ENCODE measurements around the gene RBM43.
A peak's percentile ranks its signal among the peaks of the same experiment; 100 is the strongest.

The RBM43 gene

DNA sequence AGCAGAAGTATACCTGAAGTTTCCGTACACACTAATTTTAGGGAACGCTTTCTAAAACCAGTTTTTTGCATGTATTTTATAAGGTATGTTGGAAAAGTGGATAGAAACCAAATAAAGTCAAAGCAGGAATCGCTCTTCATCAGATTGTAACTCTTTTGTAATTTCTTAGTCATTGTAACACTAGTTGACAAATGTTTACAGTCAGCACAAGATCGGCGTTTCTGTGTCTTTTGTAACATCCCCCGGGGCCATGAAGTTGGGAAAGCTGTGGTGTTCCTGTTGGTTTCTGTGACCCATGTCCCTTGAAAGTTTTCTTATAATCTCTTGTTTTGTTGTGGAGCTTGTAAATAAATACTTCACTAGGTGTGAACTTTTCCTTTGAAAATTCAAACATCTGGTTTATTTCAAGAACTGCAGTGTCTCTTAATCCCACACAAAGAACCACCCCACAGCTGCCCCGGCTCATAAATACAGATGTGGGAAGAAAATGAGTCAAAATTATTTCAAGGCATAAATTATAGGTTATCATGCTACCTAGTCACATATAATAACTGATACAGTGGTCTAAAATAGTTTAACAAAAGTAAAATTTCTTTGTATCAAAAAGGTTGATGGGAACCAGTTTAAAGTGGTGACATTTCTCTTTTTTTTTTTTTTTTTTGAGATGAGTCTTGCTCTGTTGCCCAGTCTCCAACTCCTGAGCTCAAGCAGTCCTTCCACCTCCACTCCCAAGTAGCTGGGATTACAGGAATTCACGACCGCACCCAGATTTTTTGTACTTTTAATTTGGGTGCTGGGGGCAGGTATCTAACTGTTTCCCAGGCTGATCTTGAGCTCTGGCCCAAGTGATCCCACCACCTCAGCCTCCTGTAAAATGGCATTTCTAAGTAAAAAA is 28.6 kb upstream of the RBM43 start:
- Mint-ChIP-seq H3K36me3 (ENCODE audit: insufficient read depth) (peaks cover 18% of the 10 kb centered on the region), H3K27ac (ENCODE audit: low read depth) (peak overlapping the region; percentile 95), H3K9me3 (peaks cover 5% of the 10 kb centered on the region), H3K27me3 (no peaks in the 10 kb centered on the region), H3K4me3 (peak overlapping the region; percentile 87), H3K4me1 (peaks cover 33% of the 10 kb centered on the region)
- ATAC-seq (replicated peaks; ENCODE audit: extremely low read depth, poor library complexity, severe bottlenecking), result peak; percentile 5
- no peak for DNase-seq (ENCODE audit: low spot score in 2 of 2)

DNA sequence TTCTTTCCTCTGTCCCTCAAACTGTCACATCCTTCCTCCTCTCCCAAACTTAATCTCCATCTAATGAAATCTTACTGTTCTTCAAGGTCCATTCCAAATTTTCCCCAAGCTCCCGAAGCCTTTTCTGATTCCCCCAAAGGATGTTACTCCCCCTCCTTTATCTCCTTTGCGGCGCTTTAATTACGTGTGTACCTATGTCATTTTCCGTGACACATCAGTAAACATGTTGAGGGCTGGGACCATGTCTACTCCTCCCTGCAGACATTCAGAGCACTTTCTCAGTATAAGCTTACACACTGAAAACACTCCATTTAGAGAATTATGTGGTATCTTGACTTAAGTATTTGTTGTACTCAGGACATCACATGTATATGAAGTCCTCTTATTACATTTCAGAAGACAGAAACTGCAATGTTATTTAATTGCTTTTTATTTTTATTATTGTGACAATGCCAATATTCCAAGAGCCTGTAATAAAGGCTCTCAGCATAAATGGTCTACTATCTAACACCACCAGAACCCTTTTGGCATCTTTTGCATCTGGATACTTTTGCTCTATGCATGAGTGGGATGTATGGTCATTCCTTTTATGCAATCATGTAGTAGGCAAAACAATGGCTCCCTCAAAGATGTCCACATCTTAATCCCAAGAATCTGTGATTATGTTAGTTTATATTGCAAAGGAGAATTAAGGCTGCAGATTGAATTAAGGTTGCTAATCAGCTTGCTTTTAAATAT is 26.0 kb upstream of the RBM43 start:
- DNase-seq (ENCODE audit: low spot score in 2 of 2), result no peak
- ATAC-seq (replicated peaks; ENCODE audit: extremely low read depth, poor library complexity, severe bottlenecking), result no peak
- Mint-ChIP-seq H3K4me3 (peak overlapping the region; percentile 87), H3K4me1 (peaks cover 38% of the 10 kb centered on the region), H3K27me3 (no peaks in the 10 kb centered on the region), H3K27ac (ENCODE audit: low read depth) (peak overlapping the region; percentile 95), H3K9me3 (peaks cover 5% of the 10 kb centered on the region), H3K36me3 (ENCODE audit: insufficient read depth) (peaks cover 24% of the 10 kb centered on the region)

DNA sequence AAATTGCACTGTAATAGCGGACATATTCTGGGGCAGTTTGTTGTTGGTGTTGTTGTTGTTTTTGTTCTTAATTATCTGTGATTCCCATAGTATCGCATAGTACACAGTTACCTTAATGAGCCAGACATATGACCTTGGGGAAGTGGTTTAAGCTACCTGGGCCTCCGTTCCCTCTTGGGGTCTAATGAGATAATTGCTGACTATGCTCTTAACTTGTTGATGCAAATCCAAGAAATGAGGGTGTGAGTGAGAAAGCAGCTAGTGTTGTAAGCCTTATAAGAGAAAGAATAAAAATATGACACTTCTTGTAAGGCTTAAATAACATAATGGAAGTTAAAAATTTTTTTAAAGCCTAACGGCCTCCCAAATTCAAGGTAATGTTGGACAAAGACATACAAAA is 20.7 kb upstream of the RBM43 start:
- H3K9me3 Mint-ChIP-seq, result no peaks in the 10 kb centered on the region
- no peak overlapping the region for H3K27ac Mint-ChIP-seq (ENCODE audit: low read depth)
- H3K36me3 Mint-ChIP-seq (ENCODE audit: insufficient read depth), result peaks cover 47% of the 10 kb centered on the region

DNA sequence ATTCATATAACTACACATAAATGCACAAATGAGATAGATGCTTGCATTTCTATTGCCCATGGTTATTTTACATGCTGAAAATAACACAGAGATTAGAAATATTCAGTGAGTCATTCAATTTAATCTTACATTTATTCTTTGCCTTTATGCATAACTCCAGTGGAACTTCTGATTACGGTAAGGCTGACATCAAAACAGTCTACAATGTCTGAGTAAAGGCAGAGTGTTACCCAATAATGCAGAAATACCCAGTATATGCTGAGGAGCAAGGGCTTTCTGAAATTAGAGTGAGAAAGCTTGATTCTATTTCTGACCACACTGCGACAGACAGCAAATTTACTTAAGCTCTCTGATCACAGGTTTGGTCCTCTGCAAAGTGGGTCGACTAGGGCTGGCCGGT is 18.6 kb upstream of the RBM43 start:
- no peak overlapping the region for H3K4me3 Mint-ChIP-seq
- ATAC-seq (replicated peaks; ENCODE audit: extremely low read depth, poor library complexity, severe bottlenecking) (no peak), DNase-seq (ENCODE audit: low spot score in 2 of 2) (no peak)
- no peak overlapping the region for H3K27ac Mint-ChIP-seq (ENCODE audit: low read depth)
- peaks cover 6% of the 10 kb centered on the region for H3K4me1 Mint-ChIP-seq
- H3K36me3 Mint-ChIP-seq (ENCODE audit: insufficient read depth), result peaks cover 64% of the 10 kb centered on the region
- H3K27me3 Mint-ChIP-seq, result no peaks in the 10 kb centered on the region
- H3K9me3 Mint-ChIP-seq, result no peaks in the 10 kb centered on the region

More for the DNA sequence above, 20.7 kb upstream of the RBM43 start:
- peaks cover 27% of the 10 kb centered on the region for H3K4me1 Mint-ChIP-seq
- DNase-seq (ENCODE audit: low spot score in 2 of 2) (no peak), ATAC-seq (replicated peaks; ENCODE audit: extremely low read depth, poor library complexity, severe bottlenecking) (no peak)
- no peak overlapping the region for H3K4me3 Mint-ChIP-seq
- H3K27me3 Mint-ChIP-seq, result no peaks in the 10 kb centered on the region

DNA sequence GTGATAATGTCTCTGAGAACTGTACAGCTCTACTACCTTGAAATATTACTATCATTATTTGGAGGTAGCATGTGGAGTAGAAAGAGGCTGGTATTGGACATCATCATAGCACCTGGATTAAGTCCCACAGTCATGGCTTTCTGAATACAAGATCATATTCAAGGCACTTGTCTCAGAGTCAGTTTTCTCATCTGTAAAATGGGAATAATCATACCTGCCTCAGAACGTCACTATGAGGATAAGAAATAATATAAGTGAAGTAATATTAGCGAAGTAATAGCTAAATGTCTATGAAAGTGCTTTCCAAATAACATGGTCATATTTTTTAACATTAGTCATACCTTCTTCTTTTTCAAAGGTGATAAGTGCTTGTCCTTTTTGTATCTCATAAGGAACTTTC is 16.8 kb upstream of the RBM43 start:
- Mint-ChIP-seq H3K27me3 (no peaks in the 10 kb centered on the region), H3K27ac (ENCODE audit: low read depth) (no peak overlapping the region), H3K4me1 (no peaks in the 10 kb centered on the region), H3K4me3 (no peak overlapping the region), H3K9me3 (no peaks in the 10 kb centered on the region), H3K36me3 (ENCODE audit: insufficient read depth) (peaks cover 76% of the 10 kb centered on the region)
- ATAC-seq (replicated peaks; ENCODE audit: extremely low read depth, poor library complexity, severe bottlenecking) (no peak), DNase-seq (ENCODE audit: low spot score in 2 of 2) (no peak)

DNA sequence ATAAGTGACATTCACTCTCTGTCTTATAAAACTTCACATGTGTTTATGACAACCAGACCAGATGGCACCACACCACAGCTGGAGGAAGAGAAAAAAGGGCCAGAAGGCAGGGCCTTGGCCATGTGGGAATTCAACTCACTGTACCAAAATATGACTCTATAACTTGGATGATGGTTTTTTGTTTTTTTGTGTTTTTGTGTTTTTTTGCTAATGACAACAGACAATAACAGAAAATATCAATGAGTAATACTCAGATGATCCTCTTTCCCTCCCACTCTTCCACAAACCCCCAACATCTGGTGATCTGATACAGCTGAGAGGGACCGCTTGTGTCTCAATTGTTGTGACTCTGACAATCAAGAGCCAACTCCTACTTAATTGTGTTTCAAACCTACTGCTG is 15.4 kb upstream of the RBM43 start:
- ATAC-seq (replicated peaks; ENCODE audit: extremely low read depth, poor library complexity, severe bottlenecking) (no peak), DNase-seq (ENCODE audit: low spot score in 2 of 2) (no peak)
- Mint-ChIP-seq H3K27ac (ENCODE audit: low read depth) (no peak overlapping the region), H3K36me3 (ENCODE audit: insufficient read depth) (peaks cover 75% of the 10 kb centered on the region), H3K4me3 (no peak overlapping the region), H3K9me3 (no peaks in the 10 kb centered on the region), H3K27me3 (no peaks in the 10 kb centered on the region), H3K4me1 (no peaks in the 10 kb centered on the region)

DNA sequence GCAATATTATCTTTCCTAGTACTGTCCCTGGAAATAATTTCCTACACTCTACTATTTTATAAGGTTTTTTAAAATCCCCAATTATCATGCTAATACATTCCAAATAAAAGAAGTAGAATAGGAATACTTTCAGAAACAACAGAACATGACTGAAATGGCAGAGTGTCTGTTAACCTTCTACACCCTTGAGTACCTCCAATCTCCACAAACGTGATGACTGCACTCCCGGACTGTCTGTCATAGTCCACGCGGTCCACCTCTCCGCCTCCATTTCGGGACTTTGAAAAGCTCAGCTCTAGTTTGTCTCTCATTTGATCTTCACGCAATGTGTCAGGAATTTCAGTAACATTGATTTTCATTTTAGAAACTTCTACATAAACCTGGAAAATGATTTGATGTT is 13.6 kb upstream of the RBM43 start:
- peak overlapping the region; percentile 49 for H3K27ac Mint-ChIP-seq (ENCODE audit: low read depth)
- H3K4me3 Mint-ChIP-seq, result no peak overlapping the region
- DNase-seq (ENCODE audit: low spot score in 2 of 2) (no peak), ATAC-seq (replicated peaks; ENCODE audit: extremely low read depth, poor library complexity, severe bottlenecking) (no peak)
- H3K4me1 Mint-ChIP-seq, result no peaks in the 10 kb centered on the region
- H3K27me3 Mint-ChIP-seq, result no peaks in the 10 kb centered on the region
- H3K9me3 Mint-ChIP-seq, result no peaks in the 10 kb centered on the region
- H3K36me3 Mint-ChIP-seq (ENCODE audit: insufficient read depth), result peaks cover 66% of the 10 kb centered on the region

DNA sequence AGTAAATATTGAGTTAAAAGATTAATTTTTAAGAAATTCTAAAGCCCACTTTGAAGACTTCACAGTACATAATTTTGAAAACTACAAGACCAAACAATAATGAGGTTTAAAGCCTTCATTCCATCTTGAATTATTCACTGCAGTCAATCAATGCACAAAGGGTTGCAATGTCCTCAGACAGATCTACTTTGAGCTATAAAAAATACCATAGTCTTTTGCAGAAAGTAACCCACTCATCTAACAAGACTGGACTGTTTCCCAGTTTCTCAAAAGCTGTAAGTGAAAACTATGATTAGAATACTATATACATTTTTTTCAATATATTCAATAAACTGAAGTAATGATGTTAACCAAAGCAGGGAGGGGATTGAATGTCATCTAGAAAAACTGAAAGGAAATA is 10.2 kb upstream of the RBM43 start:
- Mint-ChIP-seq H3K9me3 (no peaks in the 10 kb centered on the region), H3K36me3 (ENCODE audit: insufficient read depth) (peaks cover 45% of the 10 kb centered on the region), H3K4me3 (no peak overlapping the region), H3K27ac (ENCODE audit: low read depth) (no peak overlapping the region), H3K4me1 (no peaks in the 10 kb centered on the region), H3K27me3 (no peaks in the 10 kb centered on the region)
- no peak for DNase-seq (ENCODE audit: low spot score in 2 of 2)
- no peak for ATAC-seq (replicated peaks; ENCODE audit: extremely low read depth, poor library complexity, severe bottlenecking)

DNA sequence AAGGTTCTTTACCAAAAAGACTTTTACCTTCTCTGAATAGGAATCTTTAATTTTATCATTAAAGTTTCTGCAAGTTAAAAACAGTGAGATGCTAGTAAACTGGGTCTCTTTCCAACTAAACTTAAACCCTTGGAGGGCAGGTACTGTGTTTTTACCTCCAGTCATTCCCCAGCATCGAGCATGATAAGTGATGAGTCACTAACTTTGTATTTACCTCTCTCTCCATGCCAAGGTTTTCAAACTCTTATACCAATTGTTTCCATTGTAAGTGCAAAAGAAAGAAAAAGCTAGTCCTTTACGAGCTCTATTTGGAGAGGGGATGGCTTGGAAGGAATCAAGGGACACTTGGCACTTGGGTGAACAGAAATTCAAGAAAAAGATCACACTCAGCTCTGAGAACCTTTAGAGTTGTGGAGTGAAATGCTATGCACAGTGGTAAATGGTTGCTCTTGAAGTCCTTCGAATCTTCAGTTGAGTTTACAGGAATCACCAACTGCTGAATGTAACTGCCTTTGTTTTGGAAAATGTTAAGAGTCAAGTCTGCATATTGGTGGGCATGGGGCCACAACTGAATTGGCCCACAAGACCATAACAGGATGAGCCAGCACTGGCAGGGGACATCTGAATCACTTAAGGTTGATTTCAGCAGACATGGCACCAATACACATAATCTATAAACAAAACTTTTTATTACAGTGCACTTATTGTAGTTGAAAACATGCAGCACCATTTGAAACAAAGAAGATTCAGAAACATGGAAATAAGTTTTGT is 8.3 kb upstream of the RBM43 start:
- DNase-seq (ENCODE audit: low spot score in 2 of 2) (no peak), ATAC-seq (replicated peaks; ENCODE audit: extremely low read depth, poor library complexity, severe bottlenecking) (no peak)
- Mint-ChIP-seq H3K4me1 (no peaks in the 10 kb centered on the region), H3K27me3 (no peaks in the 10 kb centered on the region), H3K36me3 (ENCODE audit: insufficient read depth) (peaks cover 31% of the 10 kb centered on the region), H3K9me3 (no peaks in the 10 kb centered on the region), H3K27ac (ENCODE audit: low read depth) (no peak overlapping the region), H3K4me3 (no peak overlapping the region)

DNA sequence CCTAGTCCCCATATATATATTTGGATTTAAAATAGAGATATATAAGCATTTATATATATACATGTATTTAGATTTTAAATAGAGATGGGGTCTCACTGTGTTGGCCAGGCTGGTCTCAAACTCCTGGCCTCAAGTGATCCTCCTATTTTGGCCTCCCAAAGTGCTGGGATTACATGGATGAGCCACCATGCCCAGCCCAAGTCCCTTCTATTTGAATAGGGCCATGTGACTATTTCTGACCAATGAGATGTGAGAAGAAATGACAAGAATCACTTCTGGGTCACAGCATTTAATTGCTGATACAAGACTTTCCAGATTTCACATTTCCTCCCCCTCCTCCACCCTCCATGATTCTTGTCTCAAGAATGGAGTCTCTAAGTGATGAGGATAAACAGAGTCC is 6.4 kb upstream of the RBM43 start:
- Mint-ChIP-seq H3K36me3 (ENCODE audit: insufficient read depth) (peaks cover 18% of the 10 kb centered on the region), H3K27me3 (no peaks in the 10 kb centered on the region), H3K4me3 (no peak overlapping the region), H3K9me3 (no peaks in the 10 kb centered on the region), H3K27ac (ENCODE audit: low read depth) (no peak overlapping the region), H3K4me1 (no peaks in the 10 kb centered on the region)
- DNase-seq (ENCODE audit: low spot score in 2 of 2) (no peak), ATAC-seq (replicated peaks; ENCODE audit: extremely low read depth, poor library complexity, severe bottlenecking) (no peak)

DNA sequence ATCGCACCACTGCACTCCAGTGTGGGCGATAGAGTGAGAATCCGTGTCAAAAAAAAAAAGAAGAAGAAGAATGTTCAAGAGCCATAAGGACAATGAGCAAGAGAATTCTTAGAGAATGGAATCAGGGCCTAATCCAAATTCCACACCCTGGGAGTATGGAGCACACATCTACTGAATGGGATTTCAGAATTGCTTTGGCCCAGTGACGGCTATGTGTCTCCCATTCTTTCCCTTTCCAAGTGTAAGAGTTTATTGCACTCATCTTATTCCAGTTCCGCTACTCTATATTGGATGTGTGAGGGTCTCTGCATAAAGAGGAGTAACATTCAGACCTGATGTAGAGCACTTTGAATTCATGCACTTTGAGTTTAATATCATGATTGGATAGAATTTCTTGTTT is 5.9 kb upstream of the RBM43 start:
- no peak overlapping the region for H3K27ac Mint-ChIP-seq (ENCODE audit: low read depth)

DNA sequence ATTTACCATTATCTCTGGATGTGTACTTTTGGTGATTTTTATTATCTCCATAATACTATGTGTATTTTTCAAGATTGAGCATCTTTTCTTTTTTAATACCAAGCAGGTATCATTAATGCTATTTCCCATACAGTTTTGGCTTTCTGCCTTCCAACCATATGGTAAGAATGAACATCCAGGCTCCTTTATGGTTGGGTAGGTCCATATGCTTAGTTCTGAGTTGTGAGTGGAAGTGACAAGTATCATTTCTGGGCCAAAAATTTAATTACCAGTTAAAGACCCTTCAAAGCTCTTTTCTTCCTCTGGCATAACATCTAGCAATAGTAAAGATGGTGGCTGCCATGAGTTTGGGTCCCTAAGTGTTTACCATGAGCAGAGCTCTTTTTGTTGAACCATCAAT is 4.3 kb upstream of the RBM43 start:
- no peak for DNase-seq (ENCODE audit: low spot score in 2 of 2)
- Mint-ChIP-seq H3K4me3 (no peak overlapping the region), H3K36me3 (ENCODE audit: insufficient read depth) (peaks cover 17% of the 10 kb centered on the region), H3K27ac (ENCODE audit: low read depth) (no peak overlapping the region), H3K9me3 (no peaks in the 10 kb centered on the region), H3K4me1 (peaks cover under 1% of the 10 kb centered on the region), H3K27me3 (no peaks in the 10 kb centered on the region)
- no peak for ATAC-seq (replicated peaks; ENCODE audit: extremely low read depth, poor library complexity, severe bottlenecking)

More for the DNA sequence above, 5.9 kb upstream of the RBM43 start:
- no peaks in the 10 kb centered on the region for H3K27me3 Mint-ChIP-seq
- no peaks in the 10 kb centered on the region for H3K4me1 Mint-ChIP-seq
- no peak for DNase-seq (ENCODE audit: low spot score in 2 of 2)
- H3K36me3 Mint-ChIP-seq (ENCODE audit: insufficient read depth), result peaks cover 16% of the 10 kb centered on the region
- no peak overlapping the region for H3K4me3 Mint-ChIP-seq
- ATAC-seq (replicated peaks; ENCODE audit: extremely low read depth, poor library complexity, severe bottlenecking), result no peak
- H3K9me3 Mint-ChIP-seq, result no peaks in the 10 kb centered on the region

Measured in central memory CD8-positive, alpha-beta T cell (primary cell).